SHP77 (cell line): ENCODE measurements around the gene RNGTT.
"Not testable (repeated sequence)": the region's sequence is repeated elsewhere in the genome, so short reads cannot be mapped to it uniquely, and the experiment has no call there.

Experiments
- DNase-seq, 2 experiments: peaks; one replicate each; lab custom pipeline; 2025; lab: John Stamatoyannopoulos, UW

RNGTT gene

GRCh38 chr6:88970301-88970700, 6.9 kb upstream of the RNGTT start:
- no peak for DNase-seq

- not testable (repeated sequence) for DNase-seq
These were observed 5.8 kb upstream of the RNGTT start for GRCh38 chr6:88969255-88969654.

- no peak for DNase-seq
These were observed 4.5 kb upstream of the RNGTT start for GRCh38 chr6:88967891-88968290.

GRCh38 chr6:88965691-88966090, 2.3 kb upstream of the RNGTT start:
- no peak for DNase-seq

GRCh38 chr6:88964509-88964908, 1.1 kb upstream of the RNGTT start:
- DNase-seq: no peak

- no peak for DNase-seq
These were observed 4.6 kb downstream of the RNGTT start for GRCh38 chr6:88958842-88959241.

GRCh38 chr6:88953550-88954386, 9.7 kb downstream of the RNGTT start:
- no peak for DNase-seq

GRCh38 chr6:88952065-88952704, 11.2 kb downstream of the RNGTT start:
- no peak for DNase-seq

- no peak for DNase-seq
These were observed 17.9 kb downstream of the RNGTT start for GRCh38 chr6:88945415-88946008.

GRCh38 chr6:88933521-88933920, 29.9 kb downstream of the RNGTT start:
- DNase-seq: no peak

- not testable (repeated sequence) for DNase-seq
These were observed 31.4 kb downstream of the RNGTT start for GRCh38 chr6:88932019-88932418.

- DNase-seq: no peak
These were observed 40.5 kb downstream of the RNGTT start for GRCh38 chr6:88922775-88923548.

GRCh38 chr6:88921734-88922133, 41.7 kb downstream of the RNGTT start:
- DNase-seq: no peak

- no peak for DNase-seq
These were observed 42.4 kb downstream of the RNGTT start for GRCh38 chr6:88920774-88921733.

- no peak for DNase-seq
These were observed 43.3 kb downstream of the RNGTT start for GRCh38 chr6:88920088-88920487.

- DNase-seq: no peak
These were observed 44.4 kb downstream of the RNGTT start for GRCh38 chr6:88919032-88919431.

- DNase-seq: no peak
These were observed 46.7 kb downstream of the RNGTT start for GRCh38 chr6:88916615-88917208.

GRCh38 chr6:88914895-88915598, 48.4 kb downstream of the RNGTT start:
- DNase-seq: no peak

- DNase-seq: no peak
These were observed 49.2 kb downstream of the RNGTT start for GRCh38 chr6:88914180-88914579.

GRCh38 chr6:88913471-88913870, 49.9 kb downstream of the RNGTT start:
- no peak for DNase-seq
